Common myeloid progenitor, CD34-positive (primary cell): ENCODE measurements around the gene TLE7.

Experiments used
- CTCF ChIA-PET: fragments of 350-600 bp; sonication (Branson Sonifier 250); formaldehyde crosslinking; loops from one replicate; lab custom pipeline; 2021; ENCODE audit warnings: antibody characterized with exemption; lab: Charles Lee
- POLR2A ChIA-PET: fragments of 350-600 bp; sonication (Branson Sonifier 250); formaldehyde crosslinking; loops from one replicate; lab custom pipeline; 2021; ENCODE audit warnings: antibody characterized with exemption; lab: Charles Lee
- DNase-seq, 3 donors: peaks; one replicate each; pipeline versions ENCODE4 v3.0.0 to v3.0.0-alpha.2; 2013
- H3K27ac ChIP-seq, 2 experiments: 1 replicate in 1 of 2; 2 replicates in 1 of 2; pipeline ENCODE4 v1.7.0; 2013; ENCODE audit warnings: inconsistent platforms in 2 of 2, low read length in 2 of 2, mild to moderate bottlenecking in 2 of 2, low read depth in 1 of 2, moderate library complexity in 1 of 2; ENCODE audit not compliant: severe bottlenecking in 2 of 2, insufficient read depth in 1 of 2, poor library complexity in 1 of 2
- H3K27me3 ChIP-seq, 5 experiments: replicated peaks in 2 of 5; 1 replicate in 3 of 5; 2 replicates in 2 of 5; pipeline versions ENCODE4 v1.6.1 to v1.7.0; 2013; ENCODE audit warnings: low read length in 4 of 5, mild to moderate bottlenecking in 2 of 5, moderate library complexity in 2 of 5, inconsistent platforms in 1 of 5; ENCODE audit not compliant: insufficient read depth in 5 of 5, control insufficient read depth in 4 of 5
- H3K36me3 ChIP-seq, 4 experiments: 1 replicate in 2 of 4; 2 replicates in 2 of 4; pipeline versions ENCODE4 v1.6.1 to v1.7.0; 2013; ENCODE audit warnings: low read length in 3 of 4, control low read depth in 1 of 4, mild to moderate bottlenecking in 1 of 4; ENCODE audit not compliant: control insufficient read depth in 4 of 4, insufficient read depth in 4 of 4
- H3K4me1 ChIP-seq, 4 experiments: 1 replicate in 3 of 4; 2 replicates in 1 of 4; pipeline versions ENCODE4 v1.6.1 to v1.7.1; 2013; ENCODE audit warnings: low read length in 3 of 4, mild to moderate bottlenecking in 3 of 4, control low read depth in 1 of 4, inconsistent platforms in 1 of 4, moderate library complexity in 1 of 4; ENCODE audit not compliant: control insufficient read depth in 4 of 4, insufficient read depth in 4 of 4; ENCODE audit errors: control extremely low read depth in 1 of 4
- H3K4me3 ChIP-seq, 7 experiments: 1 replicate in 4 of 7; 2 replicates in 3 of 7; pipeline versions ENCODE4 v1.5.1 to v1.7.0; 2013; ENCODE audit warnings: mild to moderate bottlenecking in 7 of 7, low read length in 6 of 7, moderate library complexity in 6 of 7, inconsistent platforms in 2 of 7, low read depth in 2 of 7, control low read depth in 1 of 7; ENCODE audit not compliant: insufficient read depth in 4 of 7, control insufficient read depth in 1 of 7; ENCODE audit errors: extremely low read depth in 1 of 7
- H3K9me3 ChIP-seq, 5 experiments: 1 replicate in 4 of 5; 2 replicates in 1 of 5; pipeline versions ENCODE4 v1.6.1 to v1.7.1; 2013; ENCODE audit warnings: low read length in 4 of 5, mild to moderate bottlenecking in 2 of 5, inconsistent platforms in 1 of 5, low read depth in 1 of 5, moderate library complexity in 1 of 5; ENCODE audit not compliant: control insufficient read depth in 4 of 5, insufficient read depth in 2 of 5; ENCODE audit errors: control extremely low read depth in 1 of 5
- WGBS: methylation state at CpG from one replicate; pipeline ENCODE4 v1.1.5; 2013; ENCODE audit not compliant: insufficient coverage; 5-methylcytosine and 5-hydroxymethylcytosine counted together

Gene TLE7

GRCh38 chr16:71440669-71441347 lies 1.0 kb downstream of the TLE7 start:
- H3K9me3 ChIP-seq: peaks cover 0 to 50% (median 29%) of the 10 kb centered on the region in 5 experiments
- H3K36me3 ChIP-seq: no peaks in the 10 kb centered on the region
- H3K27ac ChIP-seq: no peak overlapping the region
- peaks cover 0 to 38% (median 3%) of the 10 kb centered on the region in 5 experiments for H3K27me3 ChIP-seq
- DNase-seq: peak in 1 of 3 donors; percentile 11
- ChIA-PET POLR2A (no interaction called here), CTCF (interaction anchor here (0.7 to 1.1 kb wide), 4 partner anchors 28 to 98 kb away, joined by 3 to 4 read pairs (median 3); no protein-coding TSS in a partner anchor)
- H3K4me3 ChIP-seq: no peak overlapping the region
- H3K4me1 ChIP-seq: no peaks in the 10 kb centered on the region
- 76% methylated on average over 22 of the region's 25 CpGs for WGBS

GRCh38 chr16:71439523-71439922 lies 2.3 kb downstream of the TLE7 start:
- H3K27ac ChIP-seq: no peak overlapping the region
- POLR2A ChIA-PET: no interaction called here
- H3K36me3 ChIP-seq: no peaks in the 10 kb centered on the region
- WGBS: no CpG with 5 or more reads among the region's 3 CpGs
- CTCF ChIA-PET: interaction anchor here (0.6 to 1.1 kb wide), 4 partner anchors 28 to 243 kb away, joined by 3 to 4 read pairs (median 4); no protein-coding TSS in a partner anchor
- H3K27me3 ChIP-seq: peaks cover 0 to 41% (median 3%) of the 10 kb centered on the region in 5 experiments
- H3K9me3 ChIP-seq: peaks cover 0 to 44% (median 23%) of the 10 kb centered on the region in 5 experiments
- DNase-seq: no peak
- H3K4me1 ChIP-seq: no peaks in the 10 kb centered on the region
- no peak overlapping the region for H3K4me3 ChIP-seq

- WGBS: 78% methylated on average over 5 of the region's 7 CpGs
- CTCF ChIA-PET: no interaction called here
- no peak overlapping the region for H3K27ac ChIP-seq
These were observed 5.4 kb downstream of the TLE7 start for GRCh38 chr16:71436473-71436872.

GRCh38 chr16:71432906-71433305 lies 8.9 kb downstream of the TLE7 start:
- Histone ChIP-seq H3K4me3 (no peak overlapping the region), H3K4me1 (no peaks in the 10 kb centered on the region), H3K36me3 (no peaks in the 10 kb centered on the region), H3K9me3 (peaks cover 0 to 11% (median 3%) of the 10 kb centered on the region in 5 experiments), H3K27ac (no peak overlapping the region), H3K27me3 (peaks cover 0 to 27% (median 2%) of the 10 kb centered on the region in 5 experiments)
- POLR2A ChIA-PET: interaction anchor here (0.7 kb wide), 1 partner anchor 29 kb away, joined by 3 read pairs; no protein-coding TSS in a partner anchor
- CTCF ChIA-PET: interaction anchor here (1.2 to 2.2 kb wide), 5 partner anchors 11 to 184 kb away, joined by 3 to 5 read pairs (median 4); no protein-coding TSS in a partner anchor
- DNase-seq: no peak
- 92% methylated on average over 5 of the region's 6 CpGs for WGBS

More at GRCh38 chr16:71436473-71436872, 5.4 kb downstream of the TLE7 start:
- POLR2A ChIA-PET: no interaction called here
- Histone ChIP-seq H3K4me3 (no peak overlapping the region), H3K9me3 (peaks cover 0 to 16% (median under 1%) of the 10 kb centered on the region in 5 experiments), H3K4me1 (no peaks in the 10 kb centered on the region), H3K36me3 (no peaks in the 10 kb centered on the region), H3K27me3 (peaks cover 0 to 28% (median 3%) of the 10 kb centered on the region in 5 experiments)
- no peak for DNase-seq

GRCh38 chr16:71431991-71432390 lies 9.9 kb downstream of the TLE7 start:
- ChIA-PET POLR2A (no interaction called here), CTCF (interaction anchor here (1.2 to 1.7 kb wide), 3 partner anchors 10 to 67 kb away, joined by 3 to 5 read pairs (median 4); no protein-coding TSS in a partner anchor)
- H3K9me3 ChIP-seq: peaks cover 0 to 9% (median 3%) of the 10 kb centered on the region in 5 experiments
- H3K4me1 ChIP-seq: no peaks in the 10 kb centered on the region
- no peak for DNase-seq
- H3K27me3 ChIP-seq: peaks cover 0 to 34% (median 3%) of the 10 kb centered on the region in 5 experiments
- WGBS: 92% methylated on average over 5 of the region's 9 CpGs
- H3K36me3 ChIP-seq: no peaks in the 10 kb centered on the region
- no peak overlapping the region for H3K27ac ChIP-seq
- no peak overlapping the region for H3K4me3 ChIP-seq

- H3K4me3 ChIP-seq: no peak overlapping the region
- no peaks in the 10 kb centered on the region for H3K36me3 ChIP-seq
- peaks cover 0 to 3% (median under 1%) of the 10 kb centered on the region in 4 experiments for H3K4me1 ChIP-seq
- peaks cover 0 to 9% (median 3%) of the 10 kb centered on the region in 5 experiments for H3K9me3 ChIP-seq
- 96% methylated on average over 13 of the region's 14 CpGs for WGBS
- no peak overlapping the region for H3K27ac ChIP-seq
- H3K27me3 ChIP-seq: peaks cover 0 to 42% (median 11%) of the 10 kb centered on the region in 5 experiments
- no peak for DNase-seq
- ChIA-PET CTCF (no interaction called here), POLR2A (no interaction called here)
These were observed 10.7 kb downstream of the TLE7 start for GRCh38 chr16:71431176-71431575.

- ChIA-PET POLR2A (no interaction called here), CTCF (no interaction called here)
- Histone ChIP-seq H3K36me3 (no peaks in the 10 kb centered on the region), H3K27ac (no peak overlapping the region), H3K9me3 (peaks cover 0 to 9% (median 3%) of the 10 kb centered on the region in 5 experiments), H3K4me3 (no peak overlapping the region), H3K4me1 (peaks cover 0 to 6% (median 2%) of the 10 kb centered on the region in 4 experiments), H3K27me3 (peaks cover 0 to 45% (median 11%) of the 10 kb centered on the region in 5 experiments)
- WGBS: 85% methylated on average over 4 of the region's 6 CpGs
- peak; percentile 18 to 71 (median 39) for DNase-seq
These were observed 11.1 kb downstream of the TLE7 start for GRCh38 chr16:71430744-71431143.
